HG03196 (cell line): ENCODE measurements around the gene TMED6.

Experiments
- ATAC-seq: cut with Tn5 transposase; IDR thresholded peaks from one replicate; pipeline ENCODE4 v1.9.1; 2021; ENCODE audit not compliant: unreplicated experiment

TMED6 gene

GRCh38 chr16:69351309-69352027 lies at the start of gene TMED6:
TMED6 (minus strand) TSS chr16:69351786; CDS start chr16:69351753, 33 bp downstream.
- ATAC-seq, result no peak

GRCh38 chr16:69399361-69399760 lies 47.8 kb upstream of the TMED6 start:
- ATAC-seq, result no peak

DNA sequence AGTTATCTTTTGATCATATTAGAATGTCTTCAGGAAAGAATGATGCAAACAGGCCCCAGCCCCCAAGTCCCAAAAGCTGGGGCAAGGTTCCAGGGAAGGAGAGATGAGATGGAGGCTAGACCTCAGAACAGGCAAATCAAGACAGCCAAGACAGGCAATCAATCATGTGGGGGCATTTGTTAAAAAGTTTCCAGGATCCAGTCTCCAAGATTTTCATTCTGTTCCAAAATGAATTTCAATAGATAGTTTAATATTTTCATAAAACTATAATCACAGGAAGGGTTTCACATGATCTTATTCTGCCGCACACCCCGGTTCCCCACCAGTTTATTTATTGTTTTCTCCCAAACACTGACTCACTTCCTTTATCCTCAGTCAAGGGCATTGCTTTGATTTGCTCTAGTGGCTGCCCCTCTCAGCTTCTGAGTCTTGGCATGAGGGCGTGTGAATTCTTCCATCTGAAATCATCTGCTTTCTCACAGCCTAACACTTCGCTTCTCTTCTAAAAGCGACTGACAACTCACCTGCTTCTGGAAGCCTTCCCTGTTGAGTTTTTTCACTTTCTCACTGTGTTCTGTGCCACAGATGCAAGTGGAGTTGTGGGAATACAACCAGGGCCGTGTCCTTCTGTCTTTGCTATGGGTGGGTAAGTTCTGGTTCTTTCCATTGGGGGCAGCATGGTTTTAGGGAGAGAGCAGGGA lies 46.4 kb upstream of the TMED6 start:
- ATAC-seq, result no peak

- peak; percentile 57 for ATAC-seq
Observed at GRCh38 chr16:69396187-69397061, 44.8 kb upstream of the TMED6 start.

DNA sequence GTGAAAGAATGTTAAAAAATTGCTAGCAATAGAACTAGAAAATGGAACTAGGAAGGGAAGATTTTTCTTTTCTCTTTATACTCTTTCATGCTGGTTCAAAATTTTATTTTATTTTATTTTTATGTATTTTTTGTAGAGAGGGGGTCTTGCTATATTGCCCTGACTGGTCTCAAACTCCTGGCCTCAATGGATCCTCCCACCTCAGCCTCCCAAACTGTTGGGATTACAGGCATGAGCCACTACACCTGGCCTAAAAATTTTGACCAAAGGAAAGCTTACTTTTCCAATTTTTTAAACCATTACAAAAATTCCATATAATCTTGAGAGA lies 44.2 kb upstream of the TMED6 start:
- ATAC-seq, result no peak

GRCh38 chr16:69393898-69394849 lies 42.6 kb upstream of the TMED6 start:
- no peak for ATAC-seq

- no peak for ATAC-seq
Observed at GRCh38 chr16:69386596-69386995, 35.0 kb upstream of the TMED6 start.

GRCh38 chr16:69384974-69385373 lies 33.4 kb upstream of the TMED6 start:
- no peak for ATAC-seq

DNA sequence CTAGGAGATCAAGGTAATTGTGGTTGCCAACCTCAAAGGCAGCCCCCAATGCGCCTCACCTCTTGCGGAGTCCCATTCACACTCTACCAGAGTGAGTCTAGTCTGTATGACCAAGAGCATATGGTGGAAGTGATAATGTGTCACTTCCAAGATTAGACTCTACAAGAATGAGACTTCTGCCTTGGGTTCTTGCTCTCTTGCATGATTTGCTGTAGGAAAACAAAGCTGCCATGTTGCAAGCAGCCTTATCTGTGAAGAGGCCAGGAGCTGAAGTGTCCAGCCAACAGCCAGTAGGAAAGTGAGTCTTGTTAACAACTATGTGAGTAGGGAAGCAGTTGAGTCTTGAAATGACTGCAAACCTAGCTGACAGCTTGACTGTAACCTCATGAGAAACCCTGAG lies 30.8 kb upstream of the TMED6 start:
- ATAC-seq, result no peak

DNA sequence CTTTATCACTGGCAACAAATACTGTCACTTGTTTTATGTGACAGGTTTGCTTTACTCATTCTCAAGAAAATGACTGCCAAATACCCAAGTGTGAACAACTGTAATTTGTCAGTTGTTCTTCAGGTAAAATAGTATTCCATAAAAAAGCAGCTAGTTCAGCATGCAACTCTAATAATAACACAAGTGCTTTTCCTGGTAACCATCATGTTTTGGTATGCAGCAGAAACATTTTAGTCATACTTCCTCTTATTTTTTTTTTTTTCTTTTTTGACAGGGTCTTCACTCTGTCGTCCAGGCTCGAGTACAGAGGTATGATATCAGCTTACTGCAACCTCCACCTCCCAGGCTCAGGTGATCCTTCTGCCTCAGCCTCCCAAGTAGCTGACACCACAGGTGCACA lies 29.6 kb upstream of the TMED6 start:
- no peak for ATAC-seq

DNA sequence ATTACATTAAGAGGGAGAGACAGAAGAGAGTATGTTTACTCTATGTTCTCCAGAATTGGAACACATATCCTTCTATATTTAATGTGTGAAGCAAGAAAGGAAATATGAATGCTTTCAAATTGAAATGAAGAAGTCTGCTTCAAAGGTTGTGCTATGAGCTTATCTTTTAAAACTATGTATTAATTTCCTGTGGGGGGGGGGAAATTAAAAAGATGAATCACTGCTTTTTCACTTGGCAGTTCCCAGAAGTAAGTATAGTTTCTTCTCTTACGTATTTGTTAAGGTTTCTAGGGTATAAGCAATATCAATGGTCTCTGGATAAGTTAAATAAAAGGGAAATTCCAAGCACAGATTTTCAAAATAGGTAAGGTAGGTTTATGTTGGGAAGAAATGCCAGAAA lies 27.2 kb upstream of the TMED6 start:
- ATAC-seq, result no peak

GRCh38 chr16:69378036-69378435 lies 26.4 kb upstream of the TMED6 start:
- no peak for ATAC-seq

DNA sequence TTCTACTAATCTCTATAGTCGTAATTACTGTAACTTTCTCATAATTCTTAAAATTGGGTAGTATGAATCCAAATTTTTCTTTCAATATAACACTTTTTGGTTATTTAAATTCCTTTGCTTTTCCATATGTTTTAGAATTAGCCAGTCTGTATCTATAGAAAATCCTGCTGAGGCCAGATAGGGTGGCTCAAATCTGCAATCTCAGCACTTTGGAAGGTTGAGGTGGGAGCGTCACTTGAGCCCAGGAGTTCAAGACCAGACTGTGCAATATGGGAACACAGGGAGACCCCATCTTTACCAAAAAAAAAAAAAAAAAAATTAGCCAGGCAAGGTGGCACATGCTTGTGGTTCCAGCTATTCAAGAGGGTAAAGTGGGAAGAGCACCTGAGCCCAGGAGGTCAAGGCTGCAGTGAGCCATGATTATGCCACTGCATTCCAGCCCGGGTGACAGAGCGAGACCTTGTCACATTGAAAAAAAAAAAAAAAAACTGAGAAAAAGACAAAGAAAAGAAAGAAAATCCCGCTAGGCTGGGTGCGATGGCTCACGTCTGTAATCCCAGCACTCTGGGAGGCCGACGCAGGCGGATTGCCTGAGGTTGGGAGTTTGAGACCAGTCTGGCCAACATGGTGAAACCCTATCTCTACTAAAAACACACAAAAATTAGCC lies 24.9 kb upstream of the TMED6 start:
- ATAC-seq, result no peak

- no peak for ATAC-seq
Observed at GRCh38 chr16:69373019-69373418, 21.4 kb upstream of the TMED6 start.

DNA sequence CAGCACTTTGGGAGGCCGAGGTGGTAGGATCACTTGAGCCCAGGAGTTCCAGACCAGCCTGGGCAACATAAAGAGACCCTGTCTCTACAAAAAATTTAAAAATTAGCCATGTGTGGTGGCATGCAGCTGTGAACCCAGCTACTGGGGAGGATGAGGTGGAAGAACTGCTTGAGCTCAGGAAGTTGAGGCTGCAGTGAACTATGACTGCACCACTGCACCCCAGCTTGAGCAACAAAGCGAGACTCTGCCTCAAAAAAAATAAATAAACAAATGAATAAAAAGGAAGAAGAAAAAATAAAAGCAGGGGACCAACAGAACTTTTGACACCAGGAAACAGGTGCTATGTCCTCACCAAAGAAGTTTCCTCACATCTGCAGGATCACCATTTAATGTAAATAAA lies 20.0 kb upstream of the TMED6 start:
- no peak for ATAC-seq

GRCh38 chr16:69368866-69369265 lies 17.3 kb upstream of the TMED6 start:
- no peak for ATAC-seq

GRCh38 chr16:69367980-69368379 lies 16.4 kb upstream of the TMED6 start:
- no peak for ATAC-seq

DNA sequence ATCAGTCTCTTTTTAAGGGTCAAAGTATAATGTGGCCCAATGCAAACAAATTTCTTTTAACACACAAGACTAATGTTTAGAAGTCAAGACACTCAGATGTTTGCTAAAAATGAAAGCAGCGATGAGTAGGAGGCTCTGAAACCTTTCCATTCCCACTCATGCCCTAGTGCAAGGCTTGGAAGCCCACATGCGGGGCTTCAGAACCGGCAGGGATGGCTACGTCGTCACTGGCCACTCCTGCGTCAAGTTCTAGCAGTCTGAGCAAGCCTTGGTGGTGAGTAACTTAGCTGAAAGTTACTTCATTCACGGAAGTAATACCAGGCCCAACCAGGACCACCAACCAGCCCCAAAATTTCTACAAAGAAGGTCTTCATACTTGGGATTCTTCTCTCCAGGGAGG lies 14.8 kb upstream of the TMED6 start:
- no peak for ATAC-seq

DNA sequence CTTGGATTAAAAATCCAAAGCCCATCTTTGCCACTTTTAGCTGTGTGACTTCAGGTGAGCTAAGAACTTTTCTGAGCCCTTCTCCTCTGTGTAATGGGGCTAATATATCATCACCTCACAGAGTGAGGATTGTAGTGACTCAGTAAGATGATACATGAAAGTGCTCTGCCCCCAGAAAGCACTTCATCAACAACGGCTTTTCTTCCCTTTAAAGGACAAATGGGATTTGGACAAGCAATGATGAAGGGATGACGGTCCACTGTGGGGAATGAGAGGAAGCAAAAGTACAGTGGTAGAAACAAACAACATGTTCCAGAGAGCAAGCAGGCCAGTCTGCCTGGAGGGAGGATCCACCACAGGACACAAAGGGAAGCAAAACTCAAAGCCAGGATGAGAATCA lies 14.3 kb upstream of the TMED6 start:
- ATAC-seq, result no peak

GRCh38 chr16:69364088-69364487 lies 12.5 kb upstream of the TMED6 start:
- ATAC-seq, result no peak
